K562 (cell line): ENCODE results near the gene PHOX2A. TPM values are rescaled to one million over a fixed set of nuclear protein-coding genes. Genes with fewer than 3 reads are reported as not detected.

ENCODE experiments used
- CTBP1 ChIP-seq: fragments of 450-650 bp; IDR thresholded peaks from 2 replicates; pipeline ENCODE4 v1.6.1; 2016; ENCODE audit warnings: borderline replicate concordance
- FOXA3 ChIP-seq, 2 experiments: fragments of 450-650 bp in 1 of 2; sonication (generic) in 1 of 2; formaldehyde crosslinking; IDR thresholded peaks in 1 of 2; conservative IDR thresholded peaks in 1 of 2; 2 replicates each; pipeline versions ENCODE4 v1.4.0 to v1.8.0; 2020 to 2022; ENCODE audit warnings: mild to moderate bottlenecking in 2 of 2, missing genetic modification reagents in 1 of 2
- KLF13 ChIP-seq: fragments of 450-650 bp; IDR thresholded peaks from 2 replicates; pipeline ENCODE4 v1.6.1; 2016; ENCODE audit warnings: missing genetic modification characterization, low read depth, mild to moderate bottlenecking, missing compliant biosample characterization, moderate library complexity, borderline replicate concordance
- MTA2 ChIP-seq: fragments of 450-650 bp; IDR thresholded peaks from 2 replicates; pipeline ENCODE4 v1.6.1; 2016; ENCODE audit warnings: low read depth
- MTA3 ChIP-seq: fragments of 450-650 bp; formaldehyde crosslinking; IDR thresholded peaks from 2 replicates; pipeline ENCODE4 v1.6.1; 2017; ENCODE audit warnings: mild to moderate bottlenecking, borderline replicate concordance
- NFIC ChIP-seq: fragments of 450-650 bp; IDR thresholded peaks from 2 replicates; pipeline ENCODE4 v1.6.1; 2017; ENCODE audit warnings: mild to moderate bottlenecking, inconsistent platforms
- POLR3A ChIP-seq: IDR thresholded peaks from 2 replicates; pipeline ENCODE4 v1.6.1; 2011; ENCODE audit warnings: borderline replicate concordance, mild to moderate bottlenecking, moderate library complexity; ENCODE audit not compliant: insufficient read length, insufficient read depth; ENCODE audit errors: extremely low read depth
- PRPF4 ChIP-seq: fragments of 200-400 bp; formaldehyde crosslinking; IDR thresholded peaks from one replicate; pipeline ENCODE4 v1.6.1; 2017; ENCODE audit warnings: low read length, low read depth, mild to moderate bottlenecking; ENCODE audit not compliant: insufficient read depth, poor library complexity, severe bottlenecking
- RBM22 ChIP-seq: fragments of 200-400 bp; formaldehyde crosslinking; IDR thresholded peaks from 2 replicates; pipeline ENCODE4 v1.6.1; 2018; ENCODE audit warnings: low read length, low read depth; ENCODE audit not compliant: poor library complexity, severe bottlenecking
- SMARCB1 ChIP-seq: IDR thresholded peaks from 2 replicates; pipeline ENCODE4 v1.6.1; 2011; ENCODE audit warnings: improper control_type of control experiment, low read depth; ENCODE audit not compliant: insufficient read length
- STAT5B ChIP-seq: fragments of 250-450 bp; sonication (Bioruptor Pico); IDR thresholded peaks from 2 replicates; pipeline ENCODE4 v1.8.0; 2021; ENCODE audit warnings: mild to moderate bottlenecking, inconsistent platforms
- TCF7 ChIP-seq: sonication (generic); IDR thresholded peaks from 2 replicates; pipeline ENCODE4 v1.6.1; 2016; ENCODE audit warnings: antibody characterized with exemption, borderline replicate concordance
- ZC3H11A ChIP-seq: IDR thresholded peaks from 2 replicates; pipeline ENCODE4 v1.6.1; 2012; ENCODE audit warnings: low read depth, low read length, improper control_type of control experiment
- ZEB2 ChIP-seq: fragments of 450-650 bp; IDR thresholded peaks from 2 replicates; pipeline ENCODE4 v1.6.1; 2016
- ZNF134 ChIP-seq: fragments of 250-450 bp; sonication (Bioruptor Pico); conservative IDR thresholded peaks from 2 replicates; pipeline ENCODE4 v1.4.0; 2020
- ZNF212 ChIP-seq: fragments of 450-650 bp; formaldehyde crosslinking; IDR thresholded peaks from 2 replicates; pipeline ENCODE4 v1.4.0; 2020; ENCODE audit warnings: mild to moderate bottlenecking
- ZNF778 ChIP-seq: fragments of 450-650 bp; formaldehyde crosslinking; IDR thresholded peaks from 2 replicates; pipeline ENCODE4 v1.4.0; 2020; ENCODE audit warnings: mild to moderate bottlenecking, moderate library complexity
- polyA plus RNA-seq, 8 experiments: library from polyadenylated mRNA; depleted of rRNA in 4 of 8; stranded (reverse) in 5 of 8; unstranded in 3 of 8; fragments of >200 nt; fragmentation: Nextera tagmentation in 2 of 8; fragmentation: Illumina TruSeq in 1 of 8; extraction: Ambion mirVana in 2 of 8; extraction: Trizol in 1 of 8; gene quantifications; 2 replicates each; pipeline versions ENCODE4 v1.2.1 to v1.2.3, GENCODE V29; 2011 to 2014; ENCODE audit warnings: inconsistent platforms in 1 of 8, missing spikeins in 1 of 8
- total RNA-seq, 7 experiments: library from RNA; depleted of rRNA in 6 of 7; stranded (reverse); fragments of >200 nt in 6 of 7; fragmentation: Illumina TruSeq in 2 of 7; extraction: Trizol in 2 of 7; gene quantifications; 2 replicates each; pipeline versions ENCODE4 v1.2.1 to v1.2.3, GENCODE V29; 2011 to 2021; ENCODE audit warnings: low replicate concordance in 1 of 7
- TF ChIP-seq, protein P1 (sequence below), 2 experiments: fragments of 450-650 bp; formaldehyde crosslinking in 1 of 2; IDR thresholded peaks; 2 replicates each; pipeline versions ENCODE4 v1.4.0 to v1.6.1; 2014 to 2020; ENCODE audit warnings: mild to moderate bottlenecking in 2 of 2, borderline replicate concordance in 1 of 2, low read depth in 1 of 2

PHOX2A gene
- total and polyA plus RNA-seq, 9 of the 15 experiments (the other 6 are each of a cell fraction or from before 2014, with no cell fraction given) = not detected

DNA sequence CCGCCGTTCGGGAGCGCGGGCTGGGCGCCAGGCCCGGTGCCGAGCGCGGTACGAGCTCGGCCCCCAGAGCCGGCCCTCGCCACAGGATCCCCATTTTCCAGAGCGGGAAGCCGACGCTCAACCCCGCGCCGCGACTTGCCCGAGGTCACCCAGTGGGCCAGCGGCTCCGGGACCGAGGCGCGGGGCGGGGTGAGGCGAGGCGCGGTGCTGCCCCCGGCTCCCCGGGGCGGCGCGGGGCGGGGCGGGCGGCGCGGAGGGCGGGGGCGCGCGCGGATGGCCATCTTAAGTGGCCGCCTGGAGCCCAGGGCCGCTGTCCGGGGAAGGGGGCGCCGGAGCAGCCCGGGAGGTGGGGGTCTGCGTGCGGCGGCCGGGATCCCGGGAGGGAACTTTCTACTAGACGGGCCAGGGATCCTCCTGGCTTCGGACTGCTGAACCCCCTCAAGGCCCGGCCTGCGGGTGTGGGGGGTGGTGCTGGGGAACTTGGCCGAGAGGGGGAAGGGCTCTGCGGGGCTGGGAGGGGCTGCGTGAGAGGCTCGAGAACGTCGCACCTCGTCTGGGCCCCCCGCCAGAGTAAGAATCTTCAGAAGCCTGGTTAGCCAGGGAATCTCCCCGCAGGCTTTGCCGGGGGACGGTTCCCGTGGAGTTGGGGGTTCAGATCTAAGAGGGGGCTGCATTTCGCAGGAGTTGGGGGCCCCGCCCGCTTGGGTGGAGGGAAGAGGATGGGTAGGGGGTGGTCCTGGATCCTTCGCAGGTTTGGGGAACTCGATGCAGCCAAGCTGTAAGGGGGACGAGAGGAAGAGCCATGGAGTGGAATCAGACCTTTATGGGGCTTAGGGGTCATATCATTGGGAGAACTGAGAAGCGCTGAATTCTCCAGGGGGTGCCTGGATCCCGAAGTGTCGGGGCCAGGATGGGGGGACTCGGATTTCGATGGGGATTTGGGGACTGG, 20.1 kb downstream of the PHOX2A start (continued):
- TF ChIP-seq MTA2 (no peak), ZNF212 (no peak), CTBP1 (no peak), PRPF4 (peak; percentile 31), ZNF778 (CRISPR knock-in tag) (no peak), RBM22 (peak; percentile 12), SMARCB1 (no peak), STAT5B (CRISPR knock-in tag) (no peak), ZNF134 (CRISPR knock-in tag) (no peak), NFIC (peak; percentile 23; the same call in 1 of the 2 replicates), MTA3 (no peak), POLR3A (no peak), ZC3H11A (no peak), TCF7 (no peak), KLF13 (no peak), ZEB2 (no peak), FOXA3 (CRISPR knock-in tag; conservative IDR thresholded peaks at IDR 0.05 in 1 of 2, IDR thresholded peaks at IDR 0.05 in 1 of 2) (no peak)
- TF ChIP-seq, protein P1, sequence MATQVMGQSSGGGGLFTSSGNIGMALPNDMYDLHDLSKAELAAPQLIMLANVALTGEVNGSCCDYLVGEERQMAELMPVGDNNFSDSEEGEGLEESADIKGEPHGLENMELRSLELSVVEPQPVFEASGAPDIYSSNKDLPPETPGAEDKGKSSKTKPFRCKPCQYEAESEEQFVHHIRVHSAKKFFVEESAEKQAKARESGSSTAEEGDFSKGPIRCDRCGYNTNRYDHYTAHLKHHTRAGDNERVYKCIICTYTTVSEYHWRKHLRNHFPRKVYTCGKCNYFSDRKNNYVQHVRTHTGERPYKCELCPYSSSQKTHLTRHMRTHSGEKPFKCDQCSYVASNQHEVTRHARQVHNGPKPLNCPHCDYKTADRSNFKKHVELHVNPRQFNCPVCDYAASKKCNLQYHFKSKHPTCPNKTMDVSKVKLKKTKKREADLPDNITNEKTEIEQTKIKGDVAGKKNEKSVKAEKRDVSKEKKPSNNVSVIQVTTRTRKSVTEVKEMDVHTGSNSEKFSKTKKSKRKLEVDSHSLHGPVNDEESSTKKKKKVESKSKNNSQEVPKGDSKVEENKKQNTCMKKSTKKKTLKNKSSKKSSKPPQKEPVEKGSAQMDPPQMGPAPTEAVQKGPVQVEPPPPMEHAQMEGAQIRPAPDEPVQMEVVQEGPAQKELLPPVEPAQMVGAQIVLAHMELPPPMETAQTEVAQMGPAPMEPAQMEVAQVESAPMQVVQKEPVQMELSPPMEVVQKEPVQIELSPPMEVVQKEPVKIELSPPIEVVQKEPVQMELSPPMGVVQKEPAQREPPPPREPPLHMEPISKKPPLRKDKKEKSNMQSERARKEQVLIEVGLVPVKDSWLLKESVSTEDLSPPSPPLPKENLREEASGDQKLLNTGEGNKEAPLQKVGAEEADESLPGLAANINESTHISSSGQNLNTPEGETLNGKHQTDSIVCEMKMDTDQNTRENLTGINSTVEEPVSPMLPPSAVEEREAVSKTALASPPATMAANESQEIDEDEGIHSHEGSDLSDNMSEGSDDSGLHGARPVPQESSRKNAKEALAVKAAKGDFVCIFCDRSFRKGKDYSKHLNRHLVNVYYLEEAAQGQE (IDR thresholded peaks at IDR 0.05; ENCODE audit: borderline replicate concordance) = no peak
- TF ChIP-seq, protein P1 (CRISPR knock-in tag; IDR thresholded peaks at IDR 0.05; ENCODE audit: low read depth) = no peak
